HepG2 (cell line): ENCODE measurements around the gene OPA3. TPM values are rescaled to one million over a fixed set of nuclear protein-coding genes. Genes with fewer than 3 reads are reported as not detected.

Source experiments
- CAMTA2 ChIP-seq: sonication (generic); formaldehyde crosslinking; IDR thresholded peaks from 2 replicates; pipeline ENCODE4 v1.4.0; 2020; ENCODE audit warnings: mild to moderate bottlenecking, missing genetic modification reagents, borderline replicate concordance
- DNMT1 ChIP-seq: sonication (generic); formaldehyde crosslinking; IDR thresholded peaks from 2 replicates; pipeline ENCODE4 v1.5.1; 2020; ENCODE audit warnings: mild to moderate bottlenecking, missing genetic modification reagents
- FOXA1 ChIP-seq, 2 experiments: fragments of 450-650 bp in 1 of 2; sonication (generic) in 1 of 2; formaldehyde crosslinking in 1 of 2; IDR thresholded peaks; 2 replicates each; pipeline versions ENCODE4 v1.4.0 to v1.6.1; 2016 to 2020; ENCODE audit warnings: missing genetic modification reagents in 1 of 2
- IKZF1 ChIP-seq: fragments of 450-650 bp; IDR thresholded peaks from 2 replicates; pipeline ENCODE4 v1.7.1; 2016
- ISX ChIP-seq: sonication (generic); formaldehyde crosslinking; conservative IDR thresholded peaks from 2 replicates; pipeline ENCODE4 v1.5.0; 2020; ENCODE audit warnings: missing genetic modification reagents
- JUND ChIP-seq: sonication (generic); formaldehyde crosslinking; IDR thresholded peaks from 2 replicates; pipeline ENCODE4 v1.8.0; 2022; ENCODE audit warnings: mild to moderate bottlenecking, missing genetic modification reagents
- KMT2B ChIP-seq: IDR thresholded peaks from 2 replicates; pipeline ENCODE4 v1.6.1; 2016; ENCODE audit warnings: missing genetic modification reagents, missing compliant biosample characterization
- MXD1 ChIP-seq: sonication (generic); formaldehyde crosslinking; IDR thresholded peaks from 2 replicates; pipeline ENCODE4 v1.4.0; 2020; ENCODE audit warnings: mild to moderate bottlenecking, missing genetic modification reagents
- NFE2L1 ChIP-seq: sonication (generic); formaldehyde crosslinking; IDR thresholded peaks from 2 replicates; pipeline ENCODE4 v1.4.0; 2020; ENCODE audit warnings: missing genetic modification reagents, mild to moderate bottlenecking, borderline replicate concordance
- PBX2 ChIP-seq: IDR thresholded peaks from 2 replicates; pipeline ENCODE4 v1.6.1; 2016; ENCODE audit warnings: control low read depth
- PHB2 ChIP-seq: fragments of 450-650 bp; IDR thresholded peaks from 2 replicates; pipeline ENCODE4 v1.6.1; 2018; ENCODE audit not compliant: partially characterized antibody
- POGZ ChIP-seq: sonication (generic); formaldehyde crosslinking; IDR thresholded peaks from 2 replicates; pipeline ENCODE4 v1.4.0; 2020; ENCODE audit warnings: mild to moderate bottlenecking, missing genetic modification reagents
- REL ChIP-seq: sonication (generic); formaldehyde crosslinking; conservative IDR thresholded peaks from 2 replicates; pipeline ENCODE4 v1.8.0; 2022; ENCODE audit warnings: mild to moderate bottlenecking, missing genetic modification reagents, moderate library complexity
- RELA ChIP-seq: sonication (generic); formaldehyde crosslinking; IDR thresholded peaks from 2 replicates; pipeline ENCODE4 v1.4.0; 2020; ENCODE audit warnings: missing genetic modification reagents
- SCMH1 ChIP-seq: sonication (generic); formaldehyde crosslinking; IDR thresholded peaks from 2 replicates; pipeline ENCODE4 v1.9.0; 2021; ENCODE audit warnings: missing genetic modification reagents, mild to moderate bottlenecking, borderline replicate concordance
- SYNCRIP ChIP-seq: fragments of 200-400 bp; formaldehyde crosslinking; IDR thresholded peaks from 2 replicates; pipeline ENCODE4 v1.6.1; 2018; ENCODE audit warnings: mild to moderate bottlenecking, low read depth, low read length; ENCODE audit not compliant: insufficient read depth
- THAP9 ChIP-seq: sonication (generic); formaldehyde crosslinking; IDR thresholded peaks from 2 replicates; pipeline ENCODE4; 2020; ENCODE audit warnings: missing genetic modification reagents, mild to moderate bottlenecking, borderline replicate concordance
- ZNF24 ChIP-seq: fragments of 450-650 bp; IDR thresholded peaks from 2 replicates; pipeline ENCODE4 v1.6.1; 2017; ENCODE audit warnings: antibody characterized with exemption, mild to moderate bottlenecking
- ZNF274 ChIP-seq: sonication (generic); formaldehyde crosslinking; IDR thresholded peaks from 2 replicates; pipeline ENCODE4 v1.5.1; 2020; ENCODE audit warnings: mild to moderate bottlenecking, missing genetic modification reagents
- ZNF512B ChIP-seq: sonication (generic); formaldehyde crosslinking; IDR thresholded peaks from 2 replicates; pipeline ENCODE4 v1.5.1; 2020; ENCODE audit warnings: missing genetic modification reagents, mild to moderate bottlenecking, borderline replicate concordance
- ZNF619 ChIP-seq: sonication (generic); formaldehyde crosslinking; IDR thresholded peaks from 2 replicates; pipeline ENCODE4 v1.4.0; 2020; ENCODE audit warnings: mild to moderate bottlenecking, missing genetic modification reagents
- ZNF878 ChIP-seq: sonication (generic); formaldehyde crosslinking; IDR thresholded peaks from 2 replicates; pipeline ENCODE4 v1.8.1; 2023; ENCODE audit warnings: mild to moderate bottlenecking, missing genetic modification reagents, moderate library complexity
- polyA plus RNA-seq, 8 experiments: library from polyadenylated mRNA; depleted of rRNA in 3 of 8; stranded (reverse) in 7 of 8; unstranded in 1 of 8; fragments of >200 nt; fragmentation: Illumina TruSeq in 4 of 8; extraction: Trizol in 4 of 8; gene quantifications; 2 replicates each; pipeline versions ENCODE4 v1.2.1 to v1.2.3, GENCODE V29; 2011 to 2016; ENCODE audit warnings: low read depth in 4 of 8, missing spikeins in 1 of 8, mixed read lengths in 1 of 8; ENCODE audit not compliant: insufficient read depth in 1 of 8
- total RNA-seq, 5 experiments: library from RNA; depleted of rRNA; stranded (reverse); fragments of >200 nt; fragmentation: Illumina TruSeq; extraction: Trizol; gene quantifications; 2 replicates each; pipeline ENCODE4 v1.2.3, GENCODE V29; 2016; ENCODE audit warnings: low read depth in 1 of 5

OPA3 gene
- total and polyA plus RNA-seq, 2 of the 13 experiments (the other 11 are each of a cell fraction or from before 2014, with no cell fraction given): 8.3 to 17.7 TPM

GRCh38 chr19:45607071-45608029 is 22.7 kb upstream of the OPA3 start (continued):
- TF ChIP-seq ZNF512B (CRISPR knock-in tag) (no peak), FOXA1 (IDR thresholded peaks at IDR 0.05) (no peak), FOXA1 (CRISPR knock-in tag; IDR thresholded peaks at IDR 0.05) (no peak), REL (CRISPR knock-in tag) (no peak), PBX2 (no peak), KMT2B (CRISPR knock-in tag) (peak; percentile 27; the same call in 1 of the 2 replicates), IKZF1 (no peak), THAP9 (CRISPR knock-in tag) (no peak), JUND (CRISPR knock-in tag) (no peak), POGZ (CRISPR knock-in tag) (no peak), CAMTA2 (CRISPR knock-in tag) (no peak), RELA (no peak; the same call in 1 of the 2 replicates), MXD1 (no peak), ZNF619 (no peak), ZNF274 (CRISPR knock-in tag) (no peak), ZNF24 (no peak), NFE2L1 (CRISPR knock-in tag) (no peak), ZNF878 (no peak), PHB2 (no peak), DNMT1 (no peak), SYNCRIP (no peak), SCMH1 (CRISPR knock-in tag) (no peak), ISX (CRISPR knock-in tag) (no peak)
